ENCODE results near the gene DMRTB1.

The DMRTB1 gene

DNA sequence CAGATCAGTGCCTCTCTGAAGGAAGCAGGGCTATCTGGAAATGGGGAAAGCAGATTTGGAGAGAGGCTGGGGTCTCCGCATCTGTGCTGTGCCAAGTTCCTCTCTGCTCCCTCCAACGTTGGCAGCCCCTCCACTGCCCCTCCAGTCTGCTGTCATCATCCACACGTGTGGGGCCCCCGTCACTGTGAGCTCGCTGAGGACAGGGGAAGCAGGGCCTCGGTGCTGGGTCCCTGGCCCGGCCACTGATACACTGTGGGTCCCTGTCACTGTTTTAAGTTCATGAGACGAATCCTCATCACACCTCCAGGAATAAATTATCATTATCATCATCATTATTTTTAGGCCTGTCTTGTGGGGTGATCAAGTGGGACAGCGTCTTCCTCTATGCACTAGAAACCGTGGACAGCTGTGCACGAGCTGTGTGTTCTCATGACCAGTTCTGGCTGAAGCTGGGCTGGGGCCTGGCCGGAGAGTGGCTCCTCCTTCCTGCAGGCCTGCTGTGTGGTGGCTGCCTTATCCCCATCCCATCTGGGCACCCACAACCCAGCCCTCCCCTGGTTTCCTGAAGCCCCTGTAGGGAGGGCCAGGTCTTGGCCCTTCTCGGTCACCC, 52.2 kb downstream of the DMRTB1 start:
- no peak for DNase-seq

GRCh38 chr1:53511933-53512806, 53.0 kb downstream of the DMRTB1 start:
- DNase-seq, result no peak

GRCh38 chr1:53512807-53513755, 53.9 kb downstream of the DMRTB1 start:
- no peak for DNase-seq

DNA sequence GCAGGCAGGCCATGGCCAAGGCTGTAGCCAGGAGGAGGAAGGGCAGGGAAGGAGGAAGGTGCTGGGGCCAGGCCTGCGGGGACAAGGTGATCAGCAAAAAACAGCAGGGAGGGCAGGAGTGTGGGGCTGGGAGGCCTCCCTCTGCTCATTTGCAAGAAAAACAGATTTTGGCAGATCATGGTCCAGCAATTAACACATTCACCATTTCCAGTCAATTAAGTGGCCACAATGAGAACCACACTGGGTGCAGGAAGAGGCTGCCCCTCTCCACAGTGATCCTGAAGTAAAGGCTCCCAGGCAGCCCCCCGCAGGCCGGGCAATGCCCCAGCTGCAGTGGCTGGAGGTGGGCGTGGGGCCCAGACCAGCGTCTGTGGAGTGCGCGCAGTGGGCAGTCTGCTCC, 54.6 kb downstream of the DMRTB1 start:
- DNase-seq, result no peak

GRCh38 chr1:53514436-53514835, 55.2 kb downstream of the DMRTB1 start:
- no peak for DNase-seq

DNA sequence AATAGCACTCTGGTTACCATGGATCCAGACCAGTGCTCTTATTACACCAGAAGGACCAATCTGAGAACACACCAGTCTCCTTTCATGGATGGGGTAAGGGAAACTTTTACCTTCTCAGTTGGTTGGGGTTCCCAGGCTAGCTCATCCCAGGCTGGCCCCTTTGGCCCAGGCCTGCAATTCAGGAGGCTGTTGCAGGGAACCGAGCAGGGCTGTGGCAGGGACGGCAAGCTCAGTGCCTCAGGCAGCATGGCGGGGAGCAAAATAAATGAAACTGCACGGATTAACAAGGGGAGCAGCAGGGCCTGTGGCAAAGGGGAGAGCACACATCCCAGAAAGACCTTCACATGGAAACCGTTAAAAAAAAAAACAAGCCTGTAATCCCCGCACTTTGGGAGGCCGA, 57.0 kb downstream of the DMRTB1 start:
- no peak for DNase-seq

Measured in CD4-positive, alpha-beta T cell treated with Interleukin-10 for 1 hour (primary cell).